NCI-H146 treated with DMSO at 0.1 percent for 48 hours (cell line): Measurements from ENCODE around the gene TIMM23.
A peak's percentile ranks its signal among the peaks of the same experiment; 100 is the strongest.
"Not testable (repeated sequence)": the region's sequence is repeated elsewhere in the genome, so short reads cannot be mapped to it uniquely, and the experiment has no call there.

Source experiments
- DNase-seq: peaks from one replicate; lab custom pipeline; 2025; ENCODE audit not compliant: unreplicated experiment; lab: John Stamatoyannopoulos, UW

TIMM23 gene

GRCh38 chr10:46020344-46020657, 48.0 kb downstream of the TIMM23 start:
- no peak for DNase-seq

GRCh38 chr10:46022978-46023702, 50.9 kb downstream of the TIMM23 start:
- DNase-seq: peak; percentile 40

- no peak for DNase-seq
These were observed 52.7 kb downstream of the TIMM23 start for GRCh38 chr10:46024948-46025347.

GRCh38 chr10:46025406-46025805, 53.1 kb downstream of the TIMM23 start:
- DNase-seq: no peak

GRCh38 chr10:46026106-46026505, 53.8 kb downstream of the TIMM23 start:
- DNase-seq: no peak

- DNase-seq: peak; percentile 27
These were observed 56.5 kb downstream of the TIMM23 start for GRCh38 chr10:46028584-46029460.

GRCh38 chr10:46029461-46030030, 57.3 kb downstream of the TIMM23 start:
- no peak for DNase-seq

- peak; percentile 93 for DNase-seq
These were observed 58.0 kb downstream of the TIMM23 start, which contains the start of gene NCOA4 for GRCh38 chr10:46030091-46030937. Gene NCOA4 (minus strand): TSS chr10:46030623. CDS start chr10:46016680, 13,943 bp downstream.

- DNase-seq: no peak
These were observed 59.6 kb downstream of the TIMM23 start for GRCh38 chr10:46031648-46032532.

- no peak for DNase-seq
These were observed 61.3 kb downstream of the TIMM23 start for GRCh38 chr10:46033602-46034011.

GRCh38 chr10:46035923-46036849, 63.9 kb downstream of the TIMM23 start:
- no peak for DNase-seq

GRCh38 chr10:46037107-46037825, 65.0 kb downstream of the TIMM23 start:
- DNase-seq: no peak

GRCh38 chr10:46040004-46040403, 67.7 kb downstream of the TIMM23 start:
- no peak for DNase-seq

- DNase-seq: no peak
These were observed 70.2 kb downstream of the TIMM23 start for GRCh38 chr10:46042527-46042926.

GRCh38 chr10:46046261-46046660, 74.0 kb downstream of the TIMM23 start, which contains the start of gene MSMB:
Gene MSMB (minus strand): TSS chr10:46046269. CDS start chr10:46046237, 32 bp downstream.
- no peak for DNase-seq

GRCh38 chr10:46048152-46048551, 75.9 kb downstream of the TIMM23 start:
- DNase-seq: peak; percentile 41

GRCh38 chr10:46049497-46049831, 77.2 kb downstream of the TIMM23 start:
- DNase-seq: not testable (repeated sequence)

- no peak for DNase-seq
These were observed 78.8 kb downstream of the TIMM23 start for GRCh38 chr10:46050941-46051623.
